K562 (cell line): Measurements from ENCODE around the gene PLEKHA6.

Experiments used
- CEBPB ChIP-seq: fragments of 450-650 bp; IDR thresholded peaks from 2 replicates; pipeline ENCODE4 v1.6.1; 2016; ENCODE audit warnings: missing genetic modification characterization, missing compliant biosample characterization
- CTCF ChIP-seq, 3 experiments: IDR thresholded peaks in 2 of 3; conservative IDR thresholded peaks in 1 of 3; 2 replicates each; pipeline ENCODE4 v1.5.1; 2011 to 2012; ENCODE audit warnings: low read length in 3 of 3, mild to moderate bottlenecking in 3 of 3, control low read depth in 2 of 3, improper control_type of control experiment in 1 of 3, inconsistent platforms in 1 of 3, low read depth in 1 of 3, mixed read lengths in 1 of 3, moderate library complexity in 1 of 3; ENCODE audit not compliant: insufficient read depth in 2 of 3
- ESRRA ChIP-seq: fragments of 450-650 bp; IDR thresholded peaks from 2 replicates; pipeline ENCODE4 v1.6.1; 2014; ENCODE audit warnings: low read depth, mild to moderate bottlenecking, moderate library complexity, borderline replicate concordance
- NELFE ChIP-seq: IDR thresholded peaks from 2 replicates; pipeline ENCODE4 v1.6.1; 2011; ENCODE audit warnings: mild to moderate bottlenecking; ENCODE audit not compliant: insufficient read depth, insufficient read length
- SLC30A9 ChIP-seq: fragments of 250-450 bp; sonication (Bioruptor Pico); IDR thresholded peaks from 2 replicates; pipeline ENCODE4 v1.8.0; 2022; ENCODE audit warnings: mild to moderate bottlenecking, moderate library complexity
- SMAD2 ChIP-seq: fragments of 150-350 bp; IDR thresholded peaks from 2 replicates; pipeline ENCODE4 v1.6.1; 2014; ENCODE audit warnings: low read depth, mild to moderate bottlenecking, low read length
- SP2 ChIP-seq: IDR thresholded peaks from 2 replicates; pipeline ENCODE4 v1.6.1; 2011; ENCODE audit warnings: mild to moderate bottlenecking, low read depth, low read length, moderate library complexity; ENCODE audit not compliant: poor library complexity, severe bottlenecking; ENCODE audit errors: extremely low read depth
- ZBTB34 ChIP-seq: fragments of 250-450 bp; sonication (Bioruptor Pico); IDR thresholded peaks from 2 replicates; pipeline ENCODE4 v1.8.0; 2021; ENCODE audit warnings: mild to moderate bottlenecking, moderate library complexity
- ZBTB7A ChIP-seq: IDR thresholded peaks from 2 replicates; pipeline ENCODE4 v1.6.1; 2011; ENCODE audit warnings: low read depth, mild to moderate bottlenecking, low read length, moderate library complexity, borderline replicate concordance; ENCODE audit not compliant: control insufficient read depth

GRCh38 chr1:204407295-204407971, 47.7 kb upstream of the PLEKHA6 start:
- TF ChIP-seq CTCF (IDR thresholded peaks at IDR 0.05 in 2 of 3, conservative IDR thresholded peaks at IDR 0.05 in 1 of 3; ENCODE audit: insufficient read depth in 2 of 3, low read depth in 1 of 3, low read length in 3 of 3) (no peak), NELFE (no peak), ZBTB34 (CRISPR knock-in tag) (no peak), ESRRA (no peak), SMAD2 (no peak), CEBPB (no peak), ZBTB7A (no peak), SP2 (no peak), SLC30A9 (CRISPR knock-in tag) (no peak)
